ENCODE data around the gene RPL29. TPM values are rescaled to one million over a fixed set of nuclear protein-coding genes. Genes with fewer than 3 reads are reported as not detected.
A peak's percentile ranks its signal among the peaks of the same experiment; 100 is the strongest.

Gene RPL29
- total and polyA plus RNA-seq, 2 donors (not counting 3 experiments of a cell fraction or from before 2014, with no cell fraction given), result 1,236 to 2,177 TPM

- intact Hi-C loops (cut with micrococcal nuclease) (no loop called here), dilution Hi-C loops (cut with MboI; ENCODE audit: extremely low pct_ligation_motif_present, low sequenced_read_pairs) (no loop called here)
- Histone ChIP-seq H3K9me3 (replicated peaks; ENCODE audit: control insufficient read depth, insufficient read depth, low read length) (no peaks in the 10 kb centered on the region), H3K4me1 (ENCODE audit: control insufficient read depth, extremely low read depth, insufficient read depth, low read length) (peaks cover 3% of the 10 kb centered on the region), H3K4me3 (replicated peaks in 1 of 3; ENCODE audit: insufficient read depth in 1 of 3, low read depth in 1 of 3, low read length in 3 of 3) (no peak overlapping the region), H3K9me1 (replicated peaks; ENCODE audit: control insufficient read depth, extremely low read depth, insufficient read depth, low read length) (no peaks in the 10 kb centered on the region), H3K27ac (ENCODE audit: insufficient read depth, low read depth, low read length) (no peak overlapping the region), H3K9ac (replicated peaks; ENCODE audit: extremely low read depth, insufficient read depth, low read length) (no peak overlapping the region), H4K20me1 (replicated peaks; ENCODE audit: control insufficient read depth, extremely low read depth, insufficient read depth, low read length) (no peaks in the 10 kb centered on the region), H2AFZ (ENCODE audit: low read depth, low read length) (peak overlapping the region; percentile 63), H3K36me3 (ENCODE audit: control insufficient read depth in 2 of 2, extremely low read depth in 1 of 2, insufficient read depth in 2 of 2, low read length in 2 of 2) (no peaks in the 10 kb centered on the region), H3K79me2 (ENCODE audit: control insufficient read depth, insufficient read depth, low read length) (no peaks in the 10 kb centered on the region), H3K4me2 (ENCODE audit: insufficient read depth, low read length) (no peak overlapping the region), H3K27me3 (ENCODE audit: control insufficient read depth in 2 of 2, insufficient read depth in 2 of 2, low read length in 2 of 2) (no peaks in the 10 kb centered on the region)
- DNase-seq (ENCODE audit: low read depth, low spot score), result no peak
- ChIA-PET POLR2A (no interaction called here), CTCF (interaction anchor here (0.6 to 1.8 kb wide), 11 partner anchors 9 to 100 kb away, joined by 3 to 5 read pairs (median 3); partner anchors contain the start of gene DUSP7)
- TF ChIP-seq EZH2 (IDR thresholded peaks at IDR 0.05; ENCODE audit: borderline replicate concordance, low read depth, low read length, severe bottlenecking) (no peak), GATA2 (IDR thresholded peaks at IDR 0.05; ENCODE audit: insufficient read depth, insufficient read length, low read depth, low read length) (no peak), JUN (IDR thresholded peaks at IDR 0.05; ENCODE audit: borderline replicate concordance, insufficient read depth, insufficient read length, low read depth) (no peak)
- FAIRE-seq, result peak; percentile 66
- no TSS peak for BruUV-seq (replicated peaks)
Observed at GRCh38 chr3:52021489-52022268, 26.0 kb upstream of the RPL29 start.

DNA sequence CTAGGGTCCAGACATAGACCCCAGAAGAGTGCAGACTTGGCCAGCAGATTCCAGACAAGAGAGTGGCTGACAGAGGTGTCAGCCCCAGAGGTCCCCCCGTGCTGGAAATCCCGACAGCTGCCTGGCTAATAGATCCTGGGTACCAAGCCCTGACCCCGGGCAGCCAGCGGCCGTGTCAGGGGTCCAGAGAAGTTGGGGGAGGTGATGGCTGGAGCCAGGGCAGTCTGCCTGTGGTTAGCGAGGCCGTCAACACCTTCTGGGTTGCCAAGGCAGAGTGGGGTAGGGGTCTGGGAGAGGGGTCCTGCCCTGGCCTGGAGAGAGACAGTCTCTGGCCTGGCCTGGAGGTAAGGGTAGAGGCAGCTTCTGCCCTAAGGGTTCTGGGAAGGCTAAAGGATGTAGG is 25.1 kb upstream of the RPL29 start:
- H3K9me3 ChIP-seq (replicated peaks; ENCODE audit: control insufficient read depth, insufficient read depth, low read length), result no peaks in the 10 kb centered on the region
- FAIRE-seq (no peak), DNase-seq (ENCODE audit: low read depth, low spot score) (no peak)
- H3K4me1 ChIP-seq (ENCODE audit: control insufficient read depth, extremely low read depth, insufficient read depth, low read length), result peaks cover 3% of the 10 kb centered on the region
- dilution Hi-C loops (cut with MboI; ENCODE audit: extremely low pct_ligation_motif_present, low sequenced_read_pairs), result no loop called here
- no peaks in the 10 kb centered on the region for H3K36me3 ChIP-seq (ENCODE audit: control insufficient read depth in 2 of 2, extremely low read depth in 1 of 2, insufficient read depth in 2 of 2, low read length in 2 of 2)
- H3K4me3 ChIP-seq (replicated peaks in 1 of 3; ENCODE audit: insufficient read depth in 1 of 3, low read depth in 1 of 3, low read length in 3 of 3), result no peak overlapping the region
- no peak overlapping the region for H3K27ac ChIP-seq (ENCODE audit: insufficient read depth, low read depth, low read length)
- no peaks in the 10 kb centered on the region for H4K20me1 ChIP-seq (replicated peaks; ENCODE audit: control insufficient read depth, extremely low read depth, insufficient read depth, low read length)
- BruUV-seq (replicated peaks), result no TSS peak
- H3K9me1 ChIP-seq (replicated peaks; ENCODE audit: control insufficient read depth, extremely low read depth, insufficient read depth, low read length), result no peaks in the 10 kb centered on the region
- no peak overlapping the region for H3K4me2 ChIP-seq (ENCODE audit: insufficient read depth, low read length)
- no peaks in the 10 kb centered on the region for H3K27me3 ChIP-seq (ENCODE audit: control insufficient read depth in 2 of 2, insufficient read depth in 2 of 2, low read length in 2 of 2)
- no peak overlapping the region for H3K9ac ChIP-seq (replicated peaks; ENCODE audit: extremely low read depth, insufficient read depth, low read length)
- no peaks in the 10 kb centered on the region for H3K79me2 ChIP-seq (ENCODE audit: control insufficient read depth, insufficient read depth, low read length)
- intact Hi-C loops (cut with micrococcal nuclease), result no loop called here
- ChIA-PET POLR2A (no interaction called here), CTCF (interaction anchor here (1.1 to 1.4 kb wide), 4 partner anchors 8 to 35 kb away, joined by 3 to 5 read pairs (median 4); partner anchors contain the start of gene DUSP7)
- TF ChIP-seq CTCF (IDR thresholded peaks at IDR 0.05; ENCODE audit: extremely low read depth in 1 of 2, insufficient read depth in 1 of 2, low read depth in 1 of 2, low read length in 2 of 2) (no peak), EZH2 (IDR thresholded peaks at IDR 0.05; ENCODE audit: borderline replicate concordance, low read depth, low read length, severe bottlenecking) (no peak), MYC (IDR thresholded peaks at IDR 0.05; ENCODE audit: low read depth, low read length) (no peak), POLR2AphosphoS5 (IDR thresholded peaks at IDR 0.05; ENCODE audit: insufficient read depth, low read depth, low read length) (no peak), GATA2 (IDR thresholded peaks at IDR 0.05; ENCODE audit: insufficient read depth, insufficient read length, low read depth, low read length) (no peak), POLR2A (IDR thresholded peaks at IDR 0.05; ENCODE audit: low read depth, low read length) (no peak), FOS (IDR thresholded peaks at IDR 0.05; ENCODE audit: borderline replicate concordance, insufficient read depth, low read length) (no peak), JUN (IDR thresholded peaks at IDR 0.05; ENCODE audit: borderline replicate concordance, insufficient read depth, insufficient read length, low read depth) (no peak)
- TF ChIP-seq, protein P1, sequence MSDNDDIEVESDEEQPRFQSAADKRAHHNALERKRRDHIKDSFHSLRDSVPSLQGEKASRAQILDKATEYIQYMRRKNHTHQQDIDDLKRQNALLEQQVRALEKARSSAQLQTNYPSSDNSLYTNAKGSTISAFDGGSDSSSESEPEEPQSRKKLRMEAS (IDR thresholded peaks at IDR 0.05; ENCODE audit: insufficient read depth, insufficient read length), result no peak
- H2AFZ ChIP-seq (ENCODE audit: low read depth, low read length), result peak overlapping the region; percentile 63

All from endothelial cell of umbilical vein (primary cell).